ENCODE data around the gene ARGLU1.

ARGLU1 gene

DNA sequence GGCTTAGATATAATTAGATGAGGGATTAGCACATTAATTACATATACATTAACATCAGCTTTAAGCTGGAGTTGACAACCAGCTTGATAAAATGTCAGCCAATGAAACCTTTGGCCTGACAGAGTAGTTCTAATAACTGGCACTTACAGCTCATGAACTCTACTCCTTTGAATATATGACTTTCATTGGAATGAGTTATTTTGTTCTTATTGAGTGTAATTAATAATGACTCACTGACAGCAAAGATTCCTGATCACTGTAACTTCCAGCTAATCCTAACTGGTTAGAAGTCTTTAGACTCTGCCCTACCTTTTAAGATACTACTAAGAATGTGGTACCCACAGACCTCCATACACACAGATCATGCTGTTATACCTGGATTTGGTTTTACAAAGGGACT, 73.4 kb downstream of the ARGLU1 start:
- TF ChIP-seq, protein P1, sequence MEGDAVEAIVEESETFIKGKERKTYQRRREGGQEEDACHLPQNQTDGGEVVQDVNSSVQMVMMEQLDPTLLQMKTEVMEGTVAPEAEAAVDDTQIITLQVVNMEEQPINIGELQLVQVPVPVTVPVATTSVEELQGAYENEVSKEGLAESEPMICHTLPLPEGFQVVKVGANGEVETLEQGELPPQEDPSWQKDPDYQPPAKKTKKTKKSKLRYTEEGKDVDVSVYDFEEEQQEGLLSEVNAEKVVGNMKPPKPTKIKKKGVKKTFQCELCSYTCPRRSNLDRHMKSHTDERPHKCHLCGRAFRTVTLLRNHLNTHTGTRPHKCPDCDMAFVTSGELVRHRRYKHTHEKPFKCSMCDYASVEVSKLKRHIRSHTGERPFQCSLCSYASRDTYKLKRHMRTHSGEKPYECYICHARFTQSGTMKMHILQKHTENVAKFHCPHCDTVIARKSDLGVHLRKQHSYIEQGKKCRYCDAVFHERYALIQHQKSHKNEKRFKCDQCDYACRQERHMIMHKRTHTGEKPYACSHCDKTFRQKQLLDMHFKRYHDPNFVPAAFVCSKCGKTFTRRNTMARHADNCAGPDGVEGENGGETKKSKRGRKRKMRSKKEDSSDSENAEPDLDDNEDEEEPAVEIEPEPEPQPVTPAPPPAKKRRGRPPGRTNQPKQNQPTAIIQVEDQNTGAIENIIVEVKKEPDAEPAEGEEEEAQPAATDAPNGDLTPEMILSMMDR (IDR thresholded peaks at IDR 0.05), result no peak
- Histone ChIP-seq H3K79me2 (no peaks in the 10 kb centered on the region), H3K9ac (no peak overlapping the region), H3K27ac (no peak overlapping the region), H3K9me3 (ENCODE audit: control insufficient read depth, low read length) (no peaks in the 10 kb centered on the region), H3K4me1 (no peaks in the 10 kb centered on the region), H3K27me3 (ENCODE audit: control insufficient read depth, insufficient read depth, low read length) (no peaks in the 10 kb centered on the region), H3K4me3 (ENCODE audit: low read depth, low read length) (no peak overlapping the region), H3K36me3 (ENCODE audit: control insufficient read depth, insufficient read depth, low read length) (no peaks in the 10 kb centered on the region), H2AFZ (no peak overlapping the region), H3K4me2 (ENCODE audit: low read length) (no peak overlapping the region)

DNA sequence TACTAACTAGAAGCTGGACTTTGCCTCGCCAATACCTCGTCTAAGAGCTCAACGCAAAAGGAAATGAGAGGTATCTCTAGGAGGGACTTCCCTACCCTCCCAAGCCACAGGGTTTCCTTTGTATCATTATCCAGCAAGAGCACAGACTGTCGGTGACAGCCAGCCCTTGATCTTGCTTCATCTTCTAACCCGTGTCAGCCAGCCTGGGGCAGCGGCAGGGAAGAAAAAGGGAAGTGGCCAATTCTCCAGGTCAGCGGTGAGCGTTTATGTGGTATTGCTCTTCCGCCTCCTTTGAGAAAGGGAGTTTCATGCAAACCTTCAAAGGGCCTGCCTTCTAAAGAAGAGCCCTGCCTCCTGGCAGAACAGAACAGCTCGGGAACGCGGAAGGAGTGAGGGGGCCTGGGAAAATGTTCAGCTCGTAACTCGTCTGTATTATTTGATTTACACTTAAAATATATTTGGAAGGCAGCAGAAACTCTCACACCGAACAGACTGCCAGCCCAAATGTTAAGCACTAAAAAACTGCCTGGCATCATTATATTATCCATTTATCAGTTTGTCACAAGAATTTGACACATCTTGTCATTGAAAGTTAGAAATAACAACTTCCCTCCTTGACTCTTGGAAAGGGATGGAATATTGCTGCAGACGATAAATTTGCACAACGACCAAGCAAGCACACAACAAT, 74.3 kb downstream of the ARGLU1 start:
- no peak overlapping the region for H3K27ac ChIP-seq
- H3K27me3 ChIP-seq (ENCODE audit: control insufficient read depth, insufficient read depth, low read length), result no peaks in the 10 kb centered on the region
- no peak overlapping the region for H3K4me2 ChIP-seq (ENCODE audit: low read length)
- no peak overlapping the region for H3K9ac ChIP-seq
- H3K4me1 ChIP-seq, result no peaks in the 10 kb centered on the region
- TF ChIP-seq, protein P1 (IDR thresholded peaks at IDR 0.05), result no peak
- no peaks in the 10 kb centered on the region for H3K79me2 ChIP-seq
- H3K36me3 ChIP-seq (ENCODE audit: control insufficient read depth, insufficient read depth, low read length), result no peaks in the 10 kb centered on the region
- no peaks in the 10 kb centered on the region for H3K9me3 ChIP-seq (ENCODE audit: control insufficient read depth, low read length)
- H2AFZ ChIP-seq, result no peak overlapping the region
- H3K4me3 ChIP-seq (ENCODE audit: low read depth, low read length), result no peak overlapping the region

DNA sequence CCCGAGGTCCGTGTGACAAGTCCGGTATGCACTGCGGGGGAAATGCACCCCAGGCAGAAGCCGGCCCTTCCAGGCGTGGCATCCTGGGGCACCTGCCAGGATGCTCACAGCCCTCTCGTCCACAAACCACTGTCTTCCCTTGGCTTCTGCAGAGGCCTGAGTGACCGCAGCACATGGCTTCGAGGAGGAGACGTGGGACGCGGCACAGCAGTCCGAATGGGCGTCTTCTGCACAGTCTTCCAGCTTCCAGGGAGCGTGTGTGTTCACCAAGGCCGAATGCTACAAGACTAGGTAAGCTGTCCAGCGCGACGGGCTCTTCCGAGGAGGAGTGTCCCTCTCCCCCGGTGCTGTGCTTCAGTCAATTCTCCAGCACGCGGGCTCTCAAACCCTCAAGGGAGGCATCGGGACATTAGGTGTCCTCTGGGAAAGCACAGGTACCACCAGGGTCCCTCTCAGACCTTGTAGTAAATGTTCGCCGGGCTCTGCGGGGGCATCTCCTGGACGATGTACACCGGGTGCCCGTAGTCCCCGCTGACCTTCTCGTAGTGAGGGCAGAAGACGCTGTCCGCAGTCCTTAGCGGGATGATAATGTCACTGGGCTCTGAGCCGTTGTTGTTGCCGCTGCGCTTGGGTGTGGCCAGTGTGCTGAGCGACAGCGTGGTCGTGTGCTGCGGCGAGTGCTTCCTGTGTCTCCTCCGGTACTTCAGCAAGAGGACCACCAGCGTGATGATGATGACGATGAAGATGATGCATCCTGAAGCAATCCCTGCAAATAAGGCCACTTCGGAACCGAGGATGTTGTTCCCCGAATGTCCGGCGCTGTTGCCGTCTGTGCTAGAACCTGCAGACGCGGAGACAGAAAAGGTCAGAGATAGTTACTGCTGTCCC, 75.1 kb downstream of the ARGLU1 start:
- no peak overlapping the region for H2AFZ ChIP-seq
- H3K9ac ChIP-seq, result no peak overlapping the region
- no peaks in the 10 kb centered on the region for H3K27me3 ChIP-seq (ENCODE audit: control insufficient read depth, insufficient read depth, low read length)
- no peak overlapping the region for H3K4me2 ChIP-seq (ENCODE audit: low read length)
- no peak overlapping the region for H3K27ac ChIP-seq
- no peaks in the 10 kb centered on the region for H3K36me3 ChIP-seq (ENCODE audit: control insufficient read depth, insufficient read depth, low read length)
- TF ChIP-seq, protein P1 (IDR thresholded peaks at IDR 0.05), result no peak
- H3K79me2 ChIP-seq, result no peaks in the 10 kb centered on the region
- no peak overlapping the region for H3K4me3 ChIP-seq (ENCODE audit: low read depth, low read length)
- H3K4me1 ChIP-seq, result no peaks in the 10 kb centered on the region
- H3K9me3 ChIP-seq (ENCODE audit: control insufficient read depth, low read length), result no peaks in the 10 kb centered on the region

DNA sequence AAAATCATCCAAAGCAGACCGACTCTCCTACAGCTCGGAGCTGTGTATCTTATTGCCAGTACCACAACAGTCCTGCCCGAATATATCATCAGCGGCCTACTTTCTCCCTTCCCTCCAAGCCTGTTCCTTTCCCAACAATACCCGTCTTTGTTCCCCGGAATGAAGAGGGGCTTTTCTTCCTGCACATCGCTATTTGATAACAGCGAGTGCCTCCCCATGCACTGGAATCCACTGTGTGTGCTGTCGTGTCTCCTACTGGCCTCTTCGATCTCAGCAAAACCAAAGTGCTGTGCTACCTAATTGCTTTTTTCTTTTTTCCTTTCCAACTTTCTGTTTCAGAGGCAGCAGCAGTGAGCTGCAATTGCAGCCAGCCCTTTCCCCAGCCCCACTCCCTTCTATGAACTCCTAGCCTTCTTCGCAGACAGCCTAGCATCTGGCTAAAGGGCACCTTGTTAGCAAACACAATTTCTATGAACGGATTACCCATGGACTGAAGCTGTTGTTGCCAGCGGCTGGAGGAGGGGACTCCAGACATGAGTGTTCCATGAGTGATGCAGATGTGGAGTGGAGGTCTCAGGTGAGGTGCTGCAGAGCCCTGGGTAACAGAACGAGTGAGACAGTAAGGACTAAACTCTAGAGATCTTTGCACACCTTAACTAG, 75.9 kb downstream of the ARGLU1 start:
- H3K4me1 ChIP-seq, result no peaks in the 10 kb centered on the region
- H3K4me3 ChIP-seq (ENCODE audit: low read depth, low read length), result no peak overlapping the region
- no peak overlapping the region for H3K27ac ChIP-seq

More for the DNA sequence above, 75.9 kb downstream of the ARGLU1 start:
- Histone ChIP-seq H3K4me2 (ENCODE audit: low read length) (no peak overlapping the region), H3K9me3 (ENCODE audit: control insufficient read depth, low read length) (no peaks in the 10 kb centered on the region), H3K36me3 (ENCODE audit: control insufficient read depth, insufficient read depth, low read length) (no peaks in the 10 kb centered on the region), H2AFZ (no peak overlapping the region), H3K27me3 (ENCODE audit: control insufficient read depth, insufficient read depth, low read length) (no peaks in the 10 kb centered on the region), H3K79me2 (no peaks in the 10 kb centered on the region), H3K9ac (no peak overlapping the region)
- TF ChIP-seq, protein P1 (IDR thresholded peaks at IDR 0.05), result no peak
